ENCODE data around the gene C3orf70.

GRCh38 chr3:185145511-185145910 lies 7.3 kb downstream of the C3orf70 start:
- TF ChIP-seq ZNF280D (tag by site-specific recombination; IDR thresholded peaks at IDR 0.05): no peak
- TF ChIP-seq, protein P1, sequence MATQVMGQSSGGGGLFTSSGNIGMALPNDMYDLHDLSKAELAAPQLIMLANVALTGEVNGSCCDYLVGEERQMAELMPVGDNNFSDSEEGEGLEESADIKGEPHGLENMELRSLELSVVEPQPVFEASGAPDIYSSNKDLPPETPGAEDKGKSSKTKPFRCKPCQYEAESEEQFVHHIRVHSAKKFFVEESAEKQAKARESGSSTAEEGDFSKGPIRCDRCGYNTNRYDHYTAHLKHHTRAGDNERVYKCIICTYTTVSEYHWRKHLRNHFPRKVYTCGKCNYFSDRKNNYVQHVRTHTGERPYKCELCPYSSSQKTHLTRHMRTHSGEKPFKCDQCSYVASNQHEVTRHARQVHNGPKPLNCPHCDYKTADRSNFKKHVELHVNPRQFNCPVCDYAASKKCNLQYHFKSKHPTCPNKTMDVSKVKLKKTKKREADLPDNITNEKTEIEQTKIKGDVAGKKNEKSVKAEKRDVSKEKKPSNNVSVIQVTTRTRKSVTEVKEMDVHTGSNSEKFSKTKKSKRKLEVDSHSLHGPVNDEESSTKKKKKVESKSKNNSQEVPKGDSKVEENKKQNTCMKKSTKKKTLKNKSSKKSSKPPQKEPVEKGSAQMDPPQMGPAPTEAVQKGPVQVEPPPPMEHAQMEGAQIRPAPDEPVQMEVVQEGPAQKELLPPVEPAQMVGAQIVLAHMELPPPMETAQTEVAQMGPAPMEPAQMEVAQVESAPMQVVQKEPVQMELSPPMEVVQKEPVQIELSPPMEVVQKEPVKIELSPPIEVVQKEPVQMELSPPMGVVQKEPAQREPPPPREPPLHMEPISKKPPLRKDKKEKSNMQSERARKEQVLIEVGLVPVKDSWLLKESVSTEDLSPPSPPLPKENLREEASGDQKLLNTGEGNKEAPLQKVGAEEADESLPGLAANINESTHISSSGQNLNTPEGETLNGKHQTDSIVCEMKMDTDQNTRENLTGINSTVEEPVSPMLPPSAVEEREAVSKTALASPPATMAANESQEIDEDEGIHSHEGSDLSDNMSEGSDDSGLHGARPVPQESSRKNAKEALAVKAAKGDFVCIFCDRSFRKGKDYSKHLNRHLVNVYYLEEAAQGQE (tag by site-specific recombination; IDR thresholded peaks at IDR 0.05): no peak
- no peak for TF ChIP-seq PBX3 (CRISPR knock-in tag; IDR thresholded peaks at IDR 0.05)
- TF ChIP-seq CTCF (tag by site-specific recombination; IDR thresholded peaks at IDR 0.05): no peak
- no peak for TF ChIP-seq ZNF354C (tag by site-specific recombination; IDR thresholded peaks at IDR 0.05; ENCODE audit: borderline replicate concordance, low read depth)
- no peak for TF ChIP-seq SP2 (tag by site-specific recombination; IDR thresholded peaks at IDR 0.05)
- TF ChIP-seq GLIS1 (tag by site-specific recombination; IDR thresholded peaks at IDR 0.05): no peak
- TF ChIP-seq YY1 (tag by site-specific recombination; IDR thresholded peaks at IDR 0.05): no peak
- TF ChIP-seq ELK4 (IDR thresholded peaks at IDR 0.05; ENCODE audit: borderline replicate concordance, low read depth, low read length): no peak
- no peak for TF ChIP-seq ZNF274 (IDR thresholded peaks at IDR 0.05; ENCODE audit: low read length)
- no peak for TF ChIP-seq ZNF274 (tag by site-specific recombination; IDR thresholded peaks at IDR 0.05; ENCODE audit: borderline replicate concordance)
- TF ChIP-seq ZBTB17 (tag by site-specific recombination; IDR thresholded peaks at IDR 0.05): no peak
- TF ChIP-seq KLF17 (tag by site-specific recombination; IDR thresholded peaks at IDR 0.05): no peak

Measured in HEK293 (cell line).